Activated T-cell treated with anti-CD3 and anti-CD28 coated beads, Interleukin-2, amount 50 U/mL, for 48 hours (primary cell): ENCODE measurements around the gene DOK7.

ENCODE experiments used
- DNase-seq, 2 experiments: peaks; one replicate each; pipeline ENCODE4 v3.0.0-alpha.2; 2020

Gene DOK7

DNA sequence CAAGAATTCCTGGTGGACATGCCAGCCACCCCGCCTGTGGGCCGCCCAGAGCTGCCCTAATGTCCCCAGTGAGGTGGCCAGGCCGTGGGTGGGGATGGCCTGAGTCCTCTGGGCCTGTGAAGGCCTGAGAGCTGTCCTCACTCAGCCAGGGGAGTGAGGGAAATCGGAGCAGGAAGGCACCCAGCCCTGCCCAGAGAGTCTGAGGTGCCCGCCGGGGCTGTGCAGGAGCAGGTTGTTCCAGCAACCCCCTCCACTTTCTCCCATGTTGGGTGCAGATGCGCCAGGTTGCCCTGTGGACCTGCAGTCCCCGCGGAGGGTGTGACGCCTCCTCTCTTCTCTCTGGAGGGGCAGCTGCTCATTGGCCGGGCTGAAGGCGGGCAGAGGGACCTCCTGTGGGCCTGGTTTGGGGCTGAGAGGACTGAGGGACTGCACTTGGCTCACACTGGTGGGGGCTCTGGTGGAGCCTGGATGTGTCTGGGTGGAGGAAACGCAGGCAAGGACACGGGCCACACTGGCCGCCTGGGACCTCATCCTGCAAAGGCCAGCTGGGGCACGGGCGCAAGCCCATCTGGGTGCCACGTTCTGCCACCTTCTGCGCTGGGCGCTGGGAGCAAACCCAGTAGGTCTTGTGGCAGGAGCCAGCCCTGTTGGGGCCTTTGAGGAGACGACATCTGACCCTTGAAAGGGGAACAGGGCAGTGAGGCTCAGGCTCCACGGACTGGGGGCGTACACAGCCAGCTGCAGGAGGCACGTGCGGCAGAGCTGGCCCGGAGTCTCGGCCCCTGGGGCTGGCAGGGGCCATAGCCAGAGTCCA is 14.0 kb downstream of the DOK7 start:
- no peak for DNase-seq

DNA sequence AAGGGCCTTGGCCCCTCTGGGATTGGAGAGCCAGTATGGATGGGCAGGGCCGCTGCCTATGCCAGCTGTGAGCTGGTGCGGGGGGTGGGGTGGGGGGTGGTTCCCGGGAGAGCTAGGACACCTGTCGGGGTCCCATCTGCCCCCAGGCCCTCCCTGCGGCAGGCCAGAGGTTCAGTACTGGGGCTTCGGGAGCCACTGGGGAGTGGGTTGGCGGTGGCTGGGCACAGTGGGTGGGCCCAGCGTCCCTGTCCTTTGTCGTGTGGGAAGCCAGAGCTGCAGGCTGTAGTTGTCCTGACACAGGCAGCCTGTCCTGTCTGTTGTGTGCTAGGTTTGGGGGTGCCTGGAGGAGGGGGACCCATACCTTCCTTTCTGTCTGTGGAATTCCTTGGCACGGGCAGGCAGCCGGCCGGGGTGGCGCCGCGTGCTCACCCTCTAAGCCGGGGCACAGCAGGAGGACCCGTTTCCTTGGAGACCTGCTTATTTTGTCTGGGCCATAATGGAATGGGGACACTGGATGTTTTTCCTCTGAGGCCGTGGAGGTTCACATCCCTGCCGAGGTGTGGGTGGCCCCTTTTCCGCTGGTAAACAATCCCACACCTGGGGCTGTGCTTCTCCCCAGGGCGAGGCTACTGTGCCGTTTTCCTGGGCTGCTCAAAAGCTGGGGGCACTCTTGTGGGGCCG is 14.8 kb downstream of the DOK7 start:
- no peak for DNase-seq

DNA sequence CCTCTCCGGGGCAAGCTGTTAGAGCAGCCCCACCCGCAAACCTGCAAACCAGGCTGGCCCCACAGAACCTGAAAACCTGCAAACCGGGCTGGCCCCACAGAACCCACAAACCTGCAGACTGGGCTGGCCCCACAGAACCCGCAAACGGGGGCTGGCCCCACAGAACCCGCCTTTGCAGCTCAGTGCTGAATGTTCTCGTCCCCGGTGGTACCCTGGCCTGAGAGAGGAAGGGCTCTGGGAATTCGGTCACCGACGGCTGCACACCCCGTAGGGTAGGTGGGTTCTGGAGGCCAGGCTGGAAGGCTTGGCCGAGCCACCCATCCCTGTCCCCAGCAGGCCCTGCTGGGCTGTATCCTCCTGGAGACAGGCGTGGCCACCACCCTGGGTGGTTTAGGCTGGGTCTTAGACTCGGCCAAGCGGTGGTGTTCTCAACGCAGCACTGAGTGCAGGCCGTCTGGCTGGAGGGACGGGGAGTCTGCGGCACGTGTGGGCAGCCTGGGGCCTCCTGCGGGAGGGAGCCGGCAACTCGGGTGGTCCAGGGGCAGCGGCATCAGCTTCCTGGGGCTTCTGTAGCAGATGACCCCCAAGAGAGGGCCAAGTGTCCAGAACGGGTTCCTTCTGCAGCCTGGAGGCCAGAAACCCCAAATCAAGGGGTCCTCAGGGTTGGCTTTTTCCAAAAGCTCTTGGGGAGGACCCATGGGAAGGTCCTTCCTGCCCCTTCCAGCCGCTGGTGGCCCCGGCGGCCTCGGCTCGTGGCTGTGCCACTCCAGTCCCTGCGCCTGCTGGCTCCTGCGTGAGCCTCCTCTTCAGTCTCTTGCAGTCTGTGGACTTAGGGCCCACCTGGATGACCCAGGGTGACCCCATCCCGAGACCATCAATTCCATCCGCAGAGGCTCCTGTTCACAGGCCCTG is 15.6 kb downstream of the DOK7 start:
- DNase-seq = no peak

DNA sequence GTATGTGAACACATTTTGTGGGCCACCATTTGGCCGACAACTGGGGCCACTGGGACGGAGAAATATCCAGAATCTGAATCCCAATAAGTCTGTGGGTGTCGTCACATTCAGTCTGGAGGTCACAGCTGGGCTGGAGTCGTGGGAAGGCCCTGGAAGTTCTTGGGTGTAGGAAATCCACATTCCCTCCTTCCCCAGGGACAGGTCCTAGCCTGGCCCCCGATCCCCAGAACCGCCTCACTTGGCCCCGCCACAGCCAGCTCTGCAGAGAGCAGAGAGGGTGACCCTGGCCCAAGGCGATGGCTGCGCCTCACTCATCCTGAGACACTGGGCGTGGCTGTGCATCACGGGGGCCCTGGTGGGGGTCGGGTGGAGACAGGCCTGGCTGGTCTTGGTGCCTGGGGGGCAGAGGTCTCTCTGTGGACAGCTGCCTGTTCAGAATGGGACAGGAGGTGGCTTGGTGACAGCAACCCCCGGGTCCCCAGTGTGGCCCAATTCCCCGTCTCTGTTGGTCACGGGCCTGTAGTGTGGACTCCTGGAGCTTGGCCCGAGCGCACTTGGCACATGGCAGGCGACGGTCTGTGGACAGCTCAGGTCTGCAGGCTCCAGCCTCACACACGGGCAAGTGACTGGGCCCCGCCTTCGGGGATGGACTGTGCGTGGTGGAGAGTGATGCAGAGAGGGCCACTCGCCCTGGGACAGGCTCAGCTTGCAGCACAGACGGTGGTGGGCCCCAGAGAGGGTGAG is 16.4 kb downstream of the DOK7 start:
- no peak for DNase-seq

DNA sequence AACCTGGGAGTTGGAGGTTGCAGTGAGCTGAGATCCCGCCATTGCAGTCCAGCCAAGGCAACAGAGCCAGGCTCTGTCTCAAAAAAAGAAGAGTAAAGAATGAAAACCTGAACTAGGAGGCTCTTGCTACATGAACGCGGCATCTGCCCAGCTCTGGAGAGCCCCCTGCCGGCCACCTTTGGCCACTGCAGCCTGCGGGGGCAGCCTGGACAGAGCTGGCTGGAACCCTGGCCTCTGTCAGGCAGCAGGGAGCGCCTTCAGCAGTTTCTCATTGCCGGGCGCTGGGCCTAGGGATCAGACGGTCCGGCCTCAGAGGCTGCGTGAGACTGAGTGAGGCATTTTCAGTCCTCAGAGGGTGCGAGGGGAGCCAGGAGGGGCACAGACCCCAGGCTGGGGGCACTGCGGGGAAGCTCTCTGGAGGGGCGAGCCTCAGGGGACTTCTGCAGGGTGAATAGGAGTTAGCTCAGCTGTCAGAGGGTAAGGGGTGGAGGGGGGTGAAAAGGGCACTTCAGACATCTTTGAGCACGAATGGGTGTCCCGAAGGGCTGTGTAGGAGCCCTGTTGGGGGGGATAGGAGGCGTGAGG is 17.5 kb downstream of the DOK7 start:
- peak; percentile 89 for DNase-seq

DNA sequence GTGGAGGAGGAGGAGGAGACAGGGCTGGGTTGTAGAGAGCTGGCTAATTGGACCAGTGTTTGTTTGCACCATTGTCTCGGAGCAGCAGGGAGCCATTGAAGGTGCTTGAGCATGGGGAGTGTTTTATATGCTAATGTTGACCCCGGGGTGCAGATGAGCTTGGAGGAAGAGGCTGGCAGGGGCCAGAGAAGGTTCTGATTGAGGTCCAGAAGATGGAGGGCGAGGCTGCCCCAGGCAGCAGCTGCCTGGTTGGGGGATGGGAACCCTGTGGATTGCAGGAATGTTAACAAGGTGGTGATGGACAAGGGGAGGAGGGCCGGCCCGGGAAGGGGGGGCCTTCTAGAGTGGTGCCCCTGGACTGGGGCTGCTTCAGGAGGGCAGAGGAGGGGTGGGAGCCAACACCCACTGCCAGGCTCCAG is 18.0 kb downstream of the DOK7 start:
- no peak for DNase-seq

DNA sequence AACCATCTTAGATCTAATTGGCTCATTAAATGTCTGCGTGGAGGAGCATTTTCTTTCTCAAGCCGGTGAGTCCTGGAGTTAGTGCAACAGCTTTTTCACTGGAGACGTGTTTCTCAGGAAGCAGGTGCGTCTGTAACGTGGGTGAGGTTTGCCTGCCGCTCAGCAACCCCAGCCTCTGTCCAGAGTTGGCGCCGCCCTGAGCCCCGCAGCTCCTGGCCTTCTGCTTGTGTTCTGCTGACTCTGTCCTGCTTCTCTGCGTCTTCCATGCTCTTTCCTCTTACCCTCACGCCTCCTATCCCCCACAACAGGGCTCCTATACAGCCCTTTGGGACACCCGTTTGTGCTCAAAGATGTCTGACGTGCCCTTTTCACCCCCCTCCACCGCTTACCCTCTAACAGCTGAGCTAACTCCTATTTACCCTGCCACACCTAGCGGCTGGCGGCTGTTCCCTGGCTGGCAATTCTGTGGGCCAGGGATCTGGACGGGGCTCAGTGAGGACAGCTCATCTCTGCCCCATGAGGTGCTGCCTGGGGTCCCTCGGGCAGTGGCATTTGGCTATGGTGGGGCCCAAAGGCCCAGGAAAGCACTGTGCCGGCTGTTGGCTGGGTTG is 18.8 kb downstream of the DOK7 start:
- no peak for DNase-seq

DNA sequence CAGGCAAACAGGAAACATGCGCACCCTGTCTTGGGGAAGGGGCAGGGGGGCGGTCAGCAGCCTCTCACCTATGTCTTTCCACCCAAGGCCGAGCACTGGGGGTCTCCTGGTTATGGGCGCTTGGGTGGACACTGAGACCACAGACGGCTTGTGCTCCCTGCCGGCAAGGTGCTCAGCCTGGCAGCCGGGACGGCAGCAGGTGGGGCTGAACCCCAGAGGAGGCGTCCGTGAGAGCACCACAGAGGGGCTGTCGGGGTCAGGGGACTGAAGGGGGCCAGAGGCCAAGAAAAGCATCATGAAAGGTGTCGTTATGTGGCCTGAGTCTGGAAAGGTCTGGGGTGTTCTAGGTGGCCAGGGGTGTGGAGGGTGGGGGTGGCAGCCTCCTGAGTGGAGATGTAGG is 19.6 kb downstream of the DOK7 start:
- DNase-seq = no peak

DNA sequence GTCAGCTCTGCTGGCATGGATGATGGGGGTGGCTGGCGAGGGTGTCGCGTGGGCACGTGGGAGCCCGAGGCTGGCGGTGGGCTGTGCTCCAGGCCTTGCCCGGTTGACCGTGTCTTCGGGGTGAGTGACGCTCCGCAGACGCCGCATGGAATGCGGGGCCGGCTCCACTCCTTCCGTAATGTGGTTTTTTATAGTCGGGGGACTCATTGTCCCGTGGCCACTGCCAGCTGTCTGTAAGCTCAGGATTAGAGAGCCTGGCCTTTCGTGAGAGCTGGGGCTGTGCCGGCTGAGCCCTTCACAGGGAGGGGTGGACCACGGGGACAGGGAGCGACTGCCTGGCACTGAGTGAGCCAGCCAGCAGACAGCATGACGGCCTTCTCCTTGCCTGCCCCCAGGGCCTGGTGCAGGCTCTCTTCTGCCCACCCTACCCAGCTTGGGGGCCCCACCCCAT is 20.4 kb downstream of the DOK7 start:
- DNase-seq = no peak

DNA sequence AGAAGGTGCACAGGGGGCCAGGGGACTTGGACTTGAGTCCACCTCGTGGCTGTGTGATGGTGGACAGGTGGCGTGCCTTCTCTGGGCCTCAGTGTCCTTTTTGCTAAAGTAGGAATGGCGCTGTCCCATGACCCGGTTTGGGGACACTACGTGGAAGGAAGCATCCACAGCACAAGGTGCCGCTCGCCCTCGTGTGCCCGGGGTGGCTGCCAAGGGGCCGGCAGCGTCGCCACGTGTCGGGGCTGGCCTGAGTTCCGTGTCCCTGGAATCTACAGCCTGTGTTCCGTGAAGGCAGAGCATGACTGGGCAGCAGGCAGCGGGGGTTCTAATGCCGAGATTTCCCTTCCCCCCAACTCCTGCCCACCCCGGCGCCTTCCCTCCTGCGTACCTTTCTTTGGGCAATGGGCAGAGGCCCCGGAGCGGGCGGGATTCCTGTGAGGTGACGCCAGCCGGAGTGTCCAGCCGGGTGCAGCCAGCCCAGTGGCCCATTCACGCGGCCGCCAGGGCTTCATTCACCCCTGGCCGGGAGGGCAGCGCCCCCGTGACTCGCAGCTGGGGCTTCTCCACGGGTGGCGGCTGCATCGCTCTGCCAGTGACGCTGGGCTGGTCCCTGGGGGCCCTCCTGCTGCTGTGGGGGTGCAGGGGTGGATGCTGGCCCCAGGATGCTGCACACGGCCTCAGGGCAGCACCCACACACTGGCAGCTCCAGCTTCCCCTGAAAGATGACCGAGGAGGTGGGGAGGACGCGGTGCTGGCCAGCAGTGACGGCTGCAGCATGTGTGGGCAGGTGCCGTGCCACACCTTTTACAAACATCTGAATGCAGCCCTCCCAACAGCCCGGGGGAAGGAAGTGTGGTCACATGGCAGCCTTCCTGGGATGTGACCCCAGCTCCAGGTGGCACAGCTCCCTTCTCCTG is 21.2 kb downstream of the DOK7 start:
- no peak for DNase-seq

DNA sequence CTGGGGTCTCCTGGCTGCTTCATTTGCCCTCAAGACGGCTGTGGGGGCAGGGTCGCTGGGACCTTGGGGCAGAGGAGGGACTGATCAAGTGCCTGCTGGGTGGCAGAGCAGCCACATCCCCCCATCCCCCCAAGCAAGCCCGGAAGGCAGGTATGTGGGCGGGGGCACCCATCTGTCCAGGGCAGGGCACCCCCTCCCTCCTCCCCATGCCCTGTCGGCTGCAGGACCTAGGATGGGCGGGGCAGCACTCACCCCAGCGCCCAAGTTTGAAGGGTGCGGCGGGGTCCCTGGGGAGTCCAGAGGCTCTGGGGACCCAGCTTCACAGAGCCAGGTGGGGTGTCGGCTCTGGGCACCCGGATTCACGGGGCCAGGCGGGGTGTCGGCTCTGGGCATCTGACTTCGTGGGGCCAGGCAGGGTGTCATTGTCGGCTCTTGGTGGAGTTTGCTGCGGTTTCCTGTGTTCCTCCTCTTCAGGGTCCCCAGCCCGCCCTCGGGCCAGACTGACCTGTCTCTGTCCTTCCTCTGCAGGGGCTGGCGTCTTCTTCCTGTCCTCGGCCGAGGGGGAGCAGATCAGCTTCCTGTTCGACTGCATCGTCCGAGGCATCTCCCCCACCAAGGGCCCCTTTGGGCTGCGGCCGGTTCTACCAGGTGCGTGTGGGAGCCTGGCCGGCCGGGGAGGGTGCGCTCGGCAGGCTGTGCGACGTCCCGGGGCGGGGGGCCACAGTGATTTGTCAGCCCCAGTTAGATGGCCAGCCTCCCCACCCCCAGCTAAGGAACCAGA is 22.1 kb downstream of the DOK7 start:
- DNase-seq = no peak

DNA sequence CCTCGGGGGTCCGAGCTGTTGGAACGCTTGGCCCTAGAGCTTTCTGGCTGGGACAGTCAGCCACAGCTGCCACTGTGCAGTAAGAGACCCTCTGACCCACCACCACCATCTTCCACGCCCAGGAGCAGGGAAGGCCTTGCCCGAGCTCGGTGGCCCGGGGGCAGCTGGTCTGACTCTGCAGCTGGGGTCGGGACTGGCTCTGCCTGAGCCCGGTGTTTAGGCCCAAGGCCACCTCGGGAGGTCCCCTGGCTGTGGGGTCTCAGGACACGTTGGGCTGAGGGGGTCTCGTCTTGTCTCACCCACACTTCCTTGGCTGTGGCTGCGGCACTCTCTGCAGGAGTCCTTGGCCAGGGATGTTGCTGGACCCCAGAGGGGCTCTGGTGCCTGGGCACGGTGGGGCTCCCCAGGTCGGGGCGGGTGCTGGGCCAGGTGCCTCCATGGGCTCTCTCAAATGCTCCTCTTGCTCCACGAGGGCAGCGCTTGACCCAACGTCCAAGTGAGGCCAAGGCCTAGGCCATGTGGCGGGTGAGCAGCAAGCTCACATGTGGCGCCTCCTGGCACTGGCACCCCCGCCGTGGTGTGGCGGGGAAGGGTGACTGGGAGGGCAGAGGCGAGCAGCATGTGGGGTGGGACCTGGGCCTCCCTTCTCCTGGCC is 22.9 kb downstream of the DOK7 start:
- no peak for DNase-seq

DNA sequence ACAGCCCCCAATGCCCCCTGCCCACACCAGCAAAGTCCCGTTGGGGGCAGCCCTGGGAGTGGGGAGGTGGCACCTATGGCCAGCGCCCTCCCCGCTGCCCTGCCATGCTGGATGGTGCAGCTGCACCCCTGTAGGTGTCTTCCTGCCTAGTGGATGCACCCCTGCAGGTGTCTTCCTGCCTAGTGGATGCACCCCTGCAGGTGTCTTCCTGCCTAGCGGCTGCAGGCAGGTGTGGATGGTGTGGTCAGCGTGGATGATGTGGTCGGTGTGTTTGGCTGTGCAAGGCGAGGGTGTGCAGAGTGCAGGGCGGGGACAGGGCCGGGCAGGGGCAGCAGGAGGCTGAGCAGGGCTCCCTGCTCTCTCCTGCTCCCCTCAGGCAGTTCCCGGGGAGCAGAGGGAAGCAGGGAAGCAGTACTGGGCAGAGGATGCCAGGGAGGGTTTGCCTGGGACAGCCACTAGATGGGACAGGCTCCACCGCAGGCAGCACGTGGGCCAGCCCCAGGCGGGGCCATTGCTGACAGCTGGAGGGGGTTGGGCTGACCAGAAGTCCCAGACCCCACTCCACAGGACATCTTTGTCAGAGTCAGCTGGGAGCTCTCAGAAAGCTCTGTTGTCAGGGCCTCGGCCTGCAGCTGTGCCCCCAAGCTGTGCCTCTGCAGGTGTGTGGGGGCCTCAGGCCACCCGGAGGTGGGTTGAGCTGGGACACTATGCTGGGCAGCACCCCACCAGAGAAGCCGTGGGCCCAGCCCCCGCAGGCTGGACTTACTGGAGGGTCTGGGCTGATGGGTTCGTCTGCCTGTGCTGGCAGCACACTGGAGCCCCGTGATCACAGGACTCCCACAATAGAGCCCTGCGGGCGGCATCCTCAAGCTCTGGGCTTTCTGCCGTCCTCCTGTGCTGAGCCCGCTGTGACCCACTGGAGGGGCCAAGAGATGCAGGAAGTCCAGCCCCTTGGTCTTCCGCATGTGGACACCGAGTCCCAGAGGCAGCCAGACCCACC is 23.7 kb downstream of the DOK7 start:
- DNase-seq = no peak

DNA sequence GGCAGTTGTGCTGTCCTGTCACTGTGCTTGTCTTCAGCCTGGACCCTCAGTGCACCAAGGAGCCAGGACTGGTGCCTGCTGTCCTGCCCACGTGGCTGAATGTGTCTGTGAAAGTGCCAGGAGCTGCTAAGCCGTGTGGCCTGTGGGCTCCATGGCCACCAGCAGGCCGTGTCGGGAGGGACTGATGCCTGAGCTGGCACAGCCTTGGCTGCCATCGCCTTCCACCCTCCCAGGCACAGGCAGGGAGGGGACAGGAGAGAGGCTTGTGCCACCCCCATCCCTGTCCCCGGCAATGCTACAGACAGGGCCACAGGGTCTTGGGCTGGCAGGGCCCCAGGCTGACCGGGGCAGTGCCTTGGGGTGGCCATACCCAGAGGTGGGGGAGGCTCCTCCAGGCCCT is 24.8 kb downstream of the DOK7 start:
- DNase-seq = no peak

DNA sequence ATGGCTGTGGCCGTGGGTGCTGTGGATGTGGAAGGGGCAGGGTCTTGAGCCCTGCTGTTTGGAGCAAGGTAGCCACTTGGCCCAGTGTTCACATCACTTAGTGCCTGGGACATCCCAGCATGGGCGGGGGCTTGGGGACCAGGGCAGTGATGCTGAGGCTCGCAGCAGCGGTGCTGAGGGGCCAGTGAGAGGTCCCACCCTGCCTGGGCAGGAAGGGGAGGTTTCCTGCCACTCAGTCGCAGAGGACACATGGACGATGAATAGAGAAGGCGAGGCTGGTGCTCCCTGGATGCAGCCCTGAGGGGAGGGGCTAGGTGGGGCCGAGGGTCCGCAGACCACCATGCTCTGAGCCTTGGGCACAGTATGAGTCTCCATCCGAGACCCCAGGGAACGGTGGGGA is 25.7 kb downstream of the DOK7 start:
- DNase-seq = no peak

DNA sequence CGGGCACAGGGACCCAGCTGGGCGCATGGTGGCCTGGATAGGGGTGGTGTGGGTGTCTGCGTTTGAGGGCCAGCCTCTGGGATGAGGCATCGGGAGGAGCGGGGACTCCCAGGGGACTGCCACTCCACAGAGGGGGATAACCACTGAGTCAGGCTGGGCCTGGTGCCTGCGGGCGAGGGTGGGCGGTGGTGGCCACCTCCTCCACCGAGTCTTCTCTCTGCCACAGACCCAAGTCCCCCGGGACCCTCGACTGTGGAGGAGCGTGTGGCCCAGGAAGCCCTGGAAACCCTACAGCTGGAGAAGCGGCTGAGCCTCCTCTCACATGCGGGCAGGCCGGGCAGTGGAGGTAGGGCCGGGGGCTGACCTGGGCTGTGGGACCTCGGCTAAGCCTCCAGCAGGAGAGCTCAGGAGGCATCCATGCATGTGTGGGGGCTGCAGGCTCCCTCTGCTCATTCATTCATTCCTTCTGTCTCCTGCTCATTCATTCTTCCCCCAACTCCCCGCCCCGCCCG is 26.4 kb downstream of the DOK7 start:
- DNase-seq = peak in 1 of 2 experiments; percentile 34

DNA sequence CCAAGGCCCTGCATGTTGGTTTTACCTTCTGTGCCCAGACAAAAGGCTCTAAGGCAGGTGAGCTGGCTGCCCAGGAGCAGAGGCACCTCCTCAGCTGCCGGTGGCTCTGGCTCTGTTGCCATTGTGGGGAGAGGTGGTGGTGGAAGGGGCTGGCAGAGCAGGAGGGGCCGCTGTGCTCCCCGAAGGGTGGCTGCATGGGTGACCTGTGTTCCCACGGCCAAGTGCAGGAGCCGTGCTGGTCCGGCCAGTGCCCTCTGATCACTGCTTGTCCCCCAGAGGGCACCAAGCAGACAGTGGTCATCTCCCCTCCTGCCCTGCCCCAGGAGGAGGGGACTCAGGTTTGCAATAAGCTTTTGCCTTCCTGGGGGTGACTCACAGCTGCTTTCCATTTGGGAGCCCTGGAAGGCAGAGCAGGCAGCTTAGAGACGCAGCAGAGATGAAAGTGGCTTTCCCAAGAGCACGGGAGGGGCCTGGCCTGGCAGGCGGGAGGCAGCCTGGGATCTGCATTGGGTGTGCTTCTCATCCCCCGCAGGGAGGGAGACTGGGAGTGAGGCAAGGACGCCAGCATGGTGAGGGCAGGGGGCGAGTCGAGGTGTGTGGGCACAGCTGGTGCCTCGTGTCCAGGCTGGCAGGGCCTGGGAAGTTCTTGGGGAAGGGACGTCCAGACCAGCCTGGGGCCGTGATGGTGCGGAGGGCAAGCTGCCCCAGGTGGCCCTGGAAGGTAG is 28.7 kb downstream of the DOK7 start:
- peak in 1 of 2 experiments; percentile 14 for DNase-seq
